Limb (tissue), 2 donors: Measurements from ENCODE around the gene OLFM1.
"Not testable (repeated sequence)": the region's sequence is repeated elsewhere in the genome, so short reads cannot be mapped to it uniquely, and the experiment has no call there.

ENCODE experiments used
- DNase-seq, 2 donors: peaks; one replicate each; pipeline ENCODE4 v3.0.0-alpha.2; 2016; ENCODE audit errors: extremely low spot score in 2 of 2

OLFM1 gene

GRCh38 chr9:135105938-135106491, 18.5 kb downstream of the OLFM1 start:
- no peak for DNase-seq

- no peak for DNase-seq
Observed at GRCh38 chr9:135106551-135107270, 19.2 kb downstream of the OLFM1 start.

GRCh38 chr9:135107581-135108235, 20.2 kb downstream of the OLFM1 start:
- no peak for DNase-seq

- no peak for DNase-seq
Observed at GRCh38 chr9:135108831-135109510, 21.5 kb downstream of the OLFM1 start.

- no peak for DNase-seq
Observed at GRCh38 chr9:135109650-135110049, 22.2 kb downstream of the OLFM1 start.

GRCh38 chr9:135110416-135110815, 22.9 kb downstream of the OLFM1 start:
- no peak for DNase-seq

GRCh38 chr9:135111600-135111999, 24.1 kb downstream of the OLFM1 start:
- not testable (repeated sequence) for DNase-seq

GRCh38 chr9:135116371-135116770, 28.9 kb downstream of the OLFM1 start:
- no peak for DNase-seq

- no peak for DNase-seq
Observed at GRCh38 chr9:135116881-135117280, 29.4 kb downstream of the OLFM1 start.

GRCh38 chr9:135117281-135117680, 29.8 kb downstream of the OLFM1 start:
- no peak for DNase-seq

GRCh38 chr9:135119496-135120064, 32.1 kb downstream of the OLFM1 start:
- DNase-seq: no peak

- DNase-seq: no peak
Observed at GRCh38 chr9:135120249-135120648, 32.8 kb downstream of the OLFM1 start.

- DNase-seq: no peak
Observed at GRCh38 chr9:135122316-135122715, 34.8 kb downstream of the OLFM1 start.

GRCh38 chr9:135123126-135123772, 35.8 kb downstream of the OLFM1 start:
- DNase-seq: no peak

- no peak for DNase-seq
Observed at GRCh38 chr9:135123773-135124134, 36.3 kb downstream of the OLFM1 start.

- peak in 1 of 2 donors; percentile 62 for DNase-seq
Observed at GRCh38 chr9:135126451-135127187, 39.2 kb downstream of the OLFM1 start.

GRCh38 chr9:135127718-135128670, 40.5 kb downstream of the OLFM1 start:
- DNase-seq: no peak

- no peak for DNase-seq
Observed at GRCh38 chr9:135129137-135129695, 41.7 kb downstream of the OLFM1 start.
